Mesodermal cell (in vitro differentiated cells): ENCODE data around the gene YJEFN3.

Source experiments
- H3K27ac ChIP-seq: 2 replicates; pipeline ENCODE4 v1.7.0; 2013; ENCODE audit warnings: mild to moderate bottlenecking, low read depth, low read length, moderate library complexity; ENCODE audit not compliant: severe bottlenecking
- H3K36me3 ChIP-seq: 2 replicates; pipeline ENCODE4 v1.7.1; 2013; ENCODE audit warnings: mild to moderate bottlenecking, low read length, moderate library complexity; ENCODE audit not compliant: control insufficient read depth, insufficient read depth
- H3K4me1 ChIP-seq: one replicate; pipeline ENCODE4 v1.7.1; 2013; ENCODE audit warnings: mild to moderate bottlenecking, low read length; ENCODE audit not compliant: insufficient read depth, control insufficient read depth, poor library complexity, severe bottlenecking
- H3K4me3 ChIP-seq: 2 replicates; pipeline ENCODE4 v1.7.0; 2013; ENCODE audit warnings: low read length, control low read depth, mild to moderate bottlenecking; ENCODE audit not compliant: insufficient read depth, poor library complexity, severe bottlenecking; ENCODE audit errors: extremely low read depth
- H3K9me3 ChIP-seq: 2 replicates; pipeline ENCODE4 v1.7.1; 2013; ENCODE audit warnings: mild to moderate bottlenecking, low read length, moderate library complexity; ENCODE audit not compliant: control insufficient read depth
- WGBS, 2 experiments: methylation state at CpG; one replicate each; pipeline ENCODE4 v1.1.5; 2013; ENCODE audit warnings: missing lambda C conversion rate in 2 of 2; ENCODE audit not compliant: insufficient coverage in 2 of 2; 5-methylcytosine and 5-hydroxymethylcytosine counted together

Gene YJEFN3

GRCh38 chr19:19525611-19526380, 2.9 kb upstream of the YJEFN3 start:
- 92 to 94% methylated on average over 17 to 21 of the region's 23 CpGs for WGBS, 2 experiments

GRCh38 chr19:19526581-19527370, 1.9 kb upstream of the YJEFN3 start:
- Histone ChIP-seq H3K4me1 (peaks cover 19% of the 10 kb centered on the region), H3K27ac (no peak overlapping the region), H3K36me3 (peaks cover 68% of the 10 kb centered on the region), H3K4me3 (no peak overlapping the region), H3K9me3 (no peaks in the 10 kb centered on the region)
- WGBS, 2 experiments = 91 to 98% methylated on average over 19 to 23 of the region's 28 CpGs

More at GRCh38 chr19:19525611-19526380, 2.9 kb upstream of the YJEFN3 start:
- peaks cover 19% of the 10 kb centered on the region for H3K4me1 ChIP-seq
- no peaks in the 10 kb centered on the region for H3K9me3 ChIP-seq
- H3K36me3 ChIP-seq = peaks cover 66% of the 10 kb centered on the region
- no peak overlapping the region for H3K27ac ChIP-seq
- H3K4me3 ChIP-seq = no peak overlapping the region

GRCh38 chr19:19527371-19527656, 1.4 kb upstream of the YJEFN3 start:
- H3K36me3 ChIP-seq = peaks cover 67% of the 10 kb centered on the region
- no peak overlapping the region for H3K27ac ChIP-seq
- H3K4me3 ChIP-seq = no peak overlapping the region
- WGBS, 2 experiments = 94 to 96% methylated on average over 8 to 9 of the region's 9 CpGs
- H3K9me3 ChIP-seq = no peaks in the 10 kb centered on the region
- H3K4me1 ChIP-seq = peaks cover 19% of the 10 kb centered on the region

GRCh38 chr19:19527674-19528625, 761 bp upstream of the YJEFN3 start:
- Histone ChIP-seq H3K4me3 (no peak overlapping the region), H3K27ac (no peak overlapping the region), H3K36me3 (peaks cover 66% of the 10 kb centered on the region), H3K9me3 (no peaks in the 10 kb centered on the region), H3K4me1 (peaks cover 19% of the 10 kb centered on the region)
- 95 to 98% methylated on average over 21 to 24 of the region's 27 CpGs for WGBS, 2 experiments

- Histone ChIP-seq H3K36me3 (peaks cover 48% of the 10 kb centered on the region), H3K27ac (no peak overlapping the region), H3K9me3 (no peaks in the 10 kb centered on the region), H3K4me3 (no peak overlapping the region), H3K4me1 (peaks cover 22% of the 10 kb centered on the region)
- WGBS, 2 experiments = 86 to 93% methylated on average over 6 to 10 of the region's 11 CpGs
Measured at GRCh38 chr19:19529783-19530422, 1.2 kb downstream of the YJEFN3 start.

- Histone ChIP-seq H3K4me3 (no peak overlapping the region), H3K4me1 (peaks cover 22% of the 10 kb centered on the region), H3K9me3 (no peaks in the 10 kb centered on the region), H3K27ac (no peak overlapping the region), H3K36me3 (peaks cover 47% of the 10 kb centered on the region)
- 74 to 75% methylated on average over 6 of the region's 9 CpGs for WGBS, 2 experiments
Measured at GRCh38 chr19:19530423-19530804, 1.7 kb downstream of the YJEFN3 start.

- peak overlapping the region; percentile 23 for H3K27ac ChIP-seq
- H3K4me3 ChIP-seq = no peak overlapping the region
- no peaks in the 10 kb centered on the region for H3K9me3 ChIP-seq
- 92 to 100% methylated on average over 3 to 4 of the region's 4 CpGs for WGBS, 2 experiments
- H3K36me3 ChIP-seq = peaks cover 42% of the 10 kb centered on the region
- H3K4me1 ChIP-seq = peaks cover 18% of the 10 kb centered on the region
Measured at GRCh38 chr19:19530889-19531288, 2.2 kb downstream of the YJEFN3 start.

- Histone ChIP-seq H3K27ac (no peak overlapping the region), H3K36me3 (peaks cover 36% of the 10 kb centered on the region), H3K4me3 (no peak overlapping the region), H3K4me1 (peaks cover 13% of the 10 kb centered on the region), H3K9me3 (no peaks in the 10 kb centered on the region)
- 41 to 42% methylated on average over 44 to 45 of the region's 48 CpGs for WGBS, 2 experiments
Measured at GRCh38 chr19:19531951-19532805, 3.5 kb downstream of the YJEFN3 start.

DNA sequence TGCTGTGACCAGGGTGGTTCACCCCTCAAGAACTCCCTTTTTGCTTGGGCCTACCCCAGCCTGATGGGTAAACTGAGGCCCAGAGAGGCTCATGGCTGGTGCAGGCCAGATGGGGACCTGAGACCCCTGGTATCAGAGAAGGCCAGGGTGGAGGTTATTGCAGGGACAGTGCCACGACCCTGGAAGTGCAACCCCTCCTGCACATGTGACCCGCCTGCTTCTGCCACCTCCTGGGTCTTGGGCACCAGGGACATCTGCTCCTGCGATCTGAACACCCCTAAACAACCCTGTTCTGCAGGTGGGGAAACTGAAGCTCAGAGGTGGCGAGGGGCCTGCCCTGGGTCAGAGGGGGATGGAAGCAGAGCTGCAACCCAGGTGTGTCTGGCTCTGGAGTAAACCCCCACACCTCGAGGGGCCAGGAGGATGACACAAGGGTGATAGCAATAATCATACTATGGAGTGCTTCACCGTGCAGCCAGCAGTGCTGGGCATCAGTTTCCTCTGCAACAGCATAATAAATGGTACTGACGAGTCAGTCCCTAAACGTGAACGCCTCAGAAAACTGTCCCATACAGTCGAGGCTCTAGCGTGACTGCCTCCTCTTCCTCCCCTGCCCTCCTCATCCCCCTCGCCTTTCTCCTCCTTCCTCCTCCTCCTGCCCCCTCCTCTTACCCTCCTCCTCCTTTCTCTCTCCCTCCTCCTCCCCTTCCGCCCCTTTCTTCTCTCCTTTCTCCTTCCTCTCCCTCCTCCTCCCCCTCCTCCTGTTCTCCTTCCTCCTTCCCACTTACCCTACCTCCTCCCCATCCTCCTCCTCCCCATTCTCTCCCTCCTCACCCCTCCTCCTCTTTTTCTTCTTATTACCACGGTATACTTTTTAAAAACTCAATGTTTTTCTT, 4.3 kb downstream of the YJEFN3 start:
- Histone ChIP-seq H3K9me3 (no peaks in the 10 kb centered on the region), H3K27ac (no peak overlapping the region), H3K4me3 (no peak overlapping the region), H3K4me1 (peaks cover 13% of the 10 kb centered on the region), H3K36me3 (peaks cover 27% of the 10 kb centered on the region)
- whole genome bisulfite sequencing, 2 experiments = 68 to 72% methylated on average over 9 to 11 of the region's 14 CpGs
